Activated T-helper 1 cell treated with anti-CD3 and anti-CD28 coated beads, Interleukin-2, amount 50 U/mL, for 16 hours (primary cell): ENCODE results near the gene SPTBN4.
"Not testable (repeated sequence)": the region's sequence is repeated elsewhere in the genome, so short reads cannot be mapped to it uniquely, and the experiment has no call there.

Experiments used
- DNase-seq, 2 donors: peaks; one replicate each; pipeline ENCODE4 v3.0.0-alpha.2; 2020; ENCODE audit warnings: low read depth in 1 of 2, low spot score in 1 of 2

Gene SPTBN4

GRCh38 chr19:40528078-40528477, 61.3 kb downstream of the SPTBN4 start:
- DNase-seq = no peak

- no peak for DNase-seq
Observed at GRCh38 chr19:40528533-40529092, 61.8 kb downstream of the SPTBN4 start.

GRCh38 chr19:40529093-40529954, 62.5 kb downstream of the SPTBN4 start:
- DNase-seq = peak; percentile 83 to 86

GRCh38 chr19:40530091-40530901, 63.5 kb downstream of the SPTBN4 start:
- peak in 1 of 2 donors; percentile 3 for DNase-seq

GRCh38 chr19:40533508-40533907, 66.7 kb downstream of the SPTBN4 start:
- DNase-seq = no peak

DNA sequence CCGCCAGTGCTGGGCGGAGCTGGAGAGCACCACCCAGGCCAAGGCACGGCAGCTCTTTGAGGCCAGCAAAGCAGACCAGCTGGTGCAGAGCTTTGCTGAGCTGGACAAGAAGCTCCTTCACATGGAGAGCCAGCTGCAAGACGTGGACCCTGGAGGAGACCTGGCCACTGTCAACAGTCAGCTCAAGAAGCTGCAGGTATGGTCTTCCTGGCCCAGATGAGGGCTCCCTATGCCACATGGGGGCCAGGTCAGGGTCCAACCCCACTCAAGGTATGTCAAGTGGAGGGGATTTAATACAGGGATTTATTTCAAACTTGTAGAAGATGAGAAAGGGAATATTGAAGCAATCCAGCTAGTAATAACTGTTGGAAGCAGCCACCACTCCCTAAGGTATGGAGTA, 67.3 kb downstream of the SPTBN4 start:
- DNase-seq = no peak

DNA sequence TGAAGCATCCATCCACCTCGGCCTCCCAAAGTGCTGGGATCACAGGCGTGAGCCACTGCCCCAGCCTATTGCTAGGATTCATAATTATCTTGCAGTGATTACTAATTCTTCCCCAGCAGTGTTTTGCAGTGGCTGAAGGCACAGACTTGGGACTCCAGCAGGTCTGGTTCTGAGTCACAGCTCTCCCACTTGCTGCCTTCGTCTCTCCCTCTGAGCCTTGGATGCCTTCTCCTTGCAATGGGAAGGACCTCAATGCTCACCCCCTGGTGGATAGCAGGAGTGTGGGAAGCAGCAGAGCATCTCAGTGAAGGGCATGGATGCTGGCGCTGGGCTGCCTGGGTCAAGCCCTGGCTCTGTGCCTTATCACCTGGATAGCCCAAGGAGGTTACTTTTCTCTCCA, 72.3 kb downstream of the SPTBN4 start:
- DNase-seq = no peak

DNA sequence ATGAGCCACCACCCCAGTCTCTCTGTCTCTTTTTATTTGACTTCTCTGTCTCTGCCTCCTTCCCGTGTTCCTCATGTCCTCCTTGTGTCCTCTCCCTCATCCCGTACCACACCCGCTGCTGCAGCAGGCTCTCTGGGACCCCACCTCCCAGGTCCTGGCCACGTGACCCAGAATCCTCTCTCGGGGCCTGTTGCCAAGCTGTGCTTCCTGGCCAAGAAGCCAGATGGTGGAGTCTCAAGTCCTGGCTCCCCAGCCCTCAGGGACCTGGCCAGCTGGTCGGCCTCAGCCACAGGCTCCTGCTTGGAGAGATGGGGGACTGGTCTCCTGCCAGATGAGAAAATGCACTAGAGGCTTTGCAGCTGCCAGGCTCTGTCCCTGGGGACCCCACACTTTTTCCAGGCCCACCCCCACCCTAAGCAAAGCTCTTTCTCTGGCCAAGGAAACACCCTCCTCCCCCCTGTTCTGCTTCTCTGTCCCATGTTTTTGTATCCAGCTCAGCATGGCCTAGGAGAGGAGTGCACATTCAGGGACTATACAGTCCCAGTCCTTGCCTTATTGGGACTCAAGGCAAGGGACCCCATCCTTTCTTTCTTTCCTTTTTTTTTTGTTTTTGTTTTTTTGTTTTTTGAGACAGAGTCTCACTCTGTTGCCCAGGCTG, 75.5 kb downstream of the SPTBN4 start:
- no peak for DNase-seq

- DNase-seq = no peak
Observed at GRCh38 chr19:40543029-40543597, 76.3 kb downstream of the SPTBN4 start.

DNA sequence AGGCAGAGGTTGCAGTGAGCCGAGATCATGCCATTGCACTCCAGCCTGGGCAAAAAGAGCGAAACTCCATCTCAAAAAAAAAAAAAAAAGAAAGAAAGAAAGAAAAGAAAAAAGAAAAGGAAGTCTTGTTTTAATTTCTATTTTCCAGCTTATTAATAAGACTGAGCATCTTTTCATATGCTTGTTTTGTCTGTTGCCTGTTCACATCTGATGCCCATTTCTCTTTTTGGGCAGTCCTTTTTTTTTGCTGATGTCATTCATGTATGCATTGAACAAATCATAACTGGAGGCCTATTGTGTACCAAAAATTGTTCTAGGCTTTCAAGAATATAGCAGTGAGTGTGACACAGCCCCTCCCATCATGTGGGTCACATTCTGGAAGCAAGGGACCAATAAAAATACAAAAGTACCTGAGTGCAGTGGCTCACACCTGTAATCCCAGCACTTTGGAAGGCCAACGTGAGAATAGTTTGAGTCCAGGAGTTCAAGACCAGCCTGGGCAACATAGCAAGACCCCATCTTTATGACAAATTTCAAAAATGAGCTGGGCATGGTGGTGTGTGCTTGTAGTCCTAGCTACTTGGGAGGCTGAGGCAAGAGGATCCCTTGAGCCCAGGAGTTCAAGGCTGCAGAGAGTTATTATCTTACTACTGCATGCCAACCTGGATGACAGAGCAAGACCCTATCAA, 79.5 kb downstream of the SPTBN4 start:
- DNase-seq = not testable (repeated sequence)

DNA sequence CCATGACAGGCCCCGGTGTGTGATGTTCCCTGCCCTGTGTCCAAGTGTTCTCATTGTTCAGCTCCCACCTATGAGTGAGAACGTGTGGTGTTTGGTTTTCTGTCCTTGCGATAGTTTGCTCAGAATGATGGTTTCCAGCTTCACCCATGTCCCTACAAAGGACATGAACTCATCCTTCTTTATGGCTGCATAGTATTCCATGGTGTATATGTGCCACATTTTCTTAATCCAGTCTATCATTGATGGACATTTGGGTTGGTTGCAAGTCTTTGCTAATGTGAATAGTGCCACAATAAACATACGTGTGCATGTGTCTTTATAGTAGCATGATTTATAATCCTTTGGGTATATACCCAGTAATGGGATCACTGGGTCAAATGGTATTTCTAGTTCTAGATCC, 80.4 kb downstream of the SPTBN4 start:
- not testable (repeated sequence) for DNase-seq

DNA sequence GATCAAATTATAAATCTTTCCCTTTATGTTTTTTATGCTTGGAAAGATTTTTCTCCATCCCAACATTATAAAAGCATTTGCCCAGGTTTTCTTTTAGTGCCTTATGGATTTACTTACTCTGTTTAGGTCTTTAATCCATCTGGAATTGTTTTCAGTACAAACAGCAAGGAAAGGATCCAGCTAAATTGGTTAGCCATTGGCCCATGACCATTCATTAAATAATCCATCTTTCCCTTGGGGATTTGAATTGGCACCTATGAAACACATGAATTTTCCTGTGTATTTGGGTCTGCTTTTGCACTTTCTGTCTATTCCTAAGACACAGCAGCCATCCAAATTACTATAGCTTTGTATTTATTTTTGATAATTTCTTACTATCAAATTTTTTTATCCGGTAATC, 81.0 kb downstream of the SPTBN4 start:
- no peak for DNase-seq

DNA sequence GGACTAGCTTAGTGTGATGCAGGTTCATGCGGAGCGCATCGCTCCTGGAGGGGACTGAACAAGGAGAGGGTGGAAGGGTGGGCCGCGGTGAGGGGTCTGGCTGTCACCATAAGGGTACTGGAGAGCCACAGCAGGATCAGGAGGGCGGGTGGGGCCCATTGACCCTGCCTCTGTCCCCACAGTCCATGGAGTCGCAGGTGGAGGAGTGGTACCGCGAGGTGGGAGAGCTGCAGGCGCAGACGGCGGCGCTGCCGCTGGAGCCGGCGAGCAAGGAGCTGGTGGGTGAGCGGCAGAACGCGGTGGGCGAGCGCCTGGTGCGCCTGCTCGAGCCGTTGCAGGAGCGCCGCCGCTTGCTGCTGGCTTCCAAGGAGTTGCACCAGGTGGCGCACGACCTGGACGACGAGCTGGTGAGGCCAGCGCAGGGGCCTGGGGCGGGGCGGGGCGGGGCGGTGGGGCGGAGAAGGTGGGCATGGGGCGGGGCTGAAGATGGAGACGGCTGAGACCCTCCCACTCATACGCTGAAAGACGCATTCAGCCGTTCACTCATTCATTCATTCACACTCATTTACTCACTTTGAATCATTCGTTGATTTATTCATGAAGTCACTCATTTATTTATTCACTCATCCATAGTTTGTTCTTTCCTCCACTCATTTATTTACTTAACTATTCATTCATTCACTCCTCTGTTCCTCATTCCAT, 82.4 kb downstream of the SPTBN4 start:
- peak; percentile 44 to 56 for DNase-seq

DNA sequence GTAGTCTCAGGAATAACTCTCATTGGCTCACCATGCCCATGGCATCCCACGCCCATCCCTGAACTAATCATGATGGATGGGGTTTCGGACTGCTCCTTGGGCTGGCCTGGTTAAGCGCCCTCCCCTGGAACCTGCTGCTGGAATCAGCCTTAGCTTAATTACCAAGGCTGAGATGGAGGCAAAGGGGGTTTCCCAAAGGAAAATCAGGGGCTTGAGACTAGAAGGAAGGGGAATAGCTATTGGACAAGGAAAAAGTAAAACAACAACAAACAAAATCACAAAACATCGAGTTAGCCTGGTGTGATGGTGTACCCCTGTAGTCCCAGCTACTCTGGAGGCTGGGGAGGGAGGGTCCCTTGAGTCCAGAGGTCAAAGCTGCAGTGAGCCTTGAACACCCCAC, 84.2 kb downstream of the SPTBN4 start:
- DNase-seq = no peak

DNA sequence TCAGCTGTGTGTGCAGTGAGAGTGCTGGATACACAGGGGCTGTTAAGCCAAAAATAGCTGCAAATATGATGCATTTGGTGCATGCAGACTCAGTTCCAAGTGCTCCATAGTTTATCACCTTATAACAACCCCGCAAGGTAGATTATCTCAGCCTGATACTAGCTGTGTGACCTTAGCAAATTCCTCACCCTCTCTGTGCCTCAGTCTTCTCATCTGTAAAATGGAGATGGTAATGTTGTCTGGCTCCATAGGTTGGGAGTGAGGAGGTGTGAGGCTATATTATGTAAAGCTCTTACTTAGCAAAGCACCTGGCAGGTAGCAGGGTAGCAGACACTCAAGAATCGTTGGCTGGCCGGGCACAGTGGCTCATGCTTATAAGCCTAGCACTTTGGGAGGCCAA, 86.0 kb downstream of the SPTBN4 start:
- DNase-seq = no peak

- DNase-seq = no peak
Observed at GRCh38 chr19:40553885-40554857, 87.4 kb downstream of the SPTBN4 start.

- DNase-seq = no peak
Observed at GRCh38 chr19:40555978-40556689, 89.3 kb downstream of the SPTBN4 start.

DNA sequence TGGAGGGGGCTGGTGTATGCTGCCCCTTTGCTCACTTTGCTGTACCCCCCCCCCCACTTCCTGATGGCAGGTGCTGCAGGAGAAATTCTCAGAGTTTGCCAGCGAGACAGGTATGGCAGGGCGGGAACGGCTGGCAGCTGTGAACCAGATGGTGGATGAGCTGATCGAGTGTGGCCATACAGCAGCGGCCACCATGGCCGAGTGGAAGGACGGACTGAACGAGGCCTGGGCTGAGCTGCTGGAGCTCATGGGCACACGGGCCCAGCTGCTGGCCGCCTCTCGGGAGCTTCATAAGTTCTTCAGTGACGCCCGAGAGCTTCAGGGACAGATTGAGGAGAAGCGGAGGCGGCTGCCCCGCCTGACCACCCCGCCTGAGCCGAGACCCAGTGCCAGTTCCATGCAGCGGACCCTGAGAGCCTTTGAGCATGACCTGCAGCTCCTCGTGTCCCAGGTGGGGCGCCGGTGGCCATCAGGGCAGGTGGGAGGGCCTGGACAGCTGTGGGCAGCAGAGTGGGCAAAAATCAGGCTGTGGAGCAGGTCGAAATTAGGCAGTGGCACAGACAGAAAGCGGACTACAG, 90.2 kb downstream of the SPTBN4 start:
- no peak for DNase-seq
